ENCODE data around the gene CLDN10.

- TF ChIP-seq CTCF (IDR thresholded peaks at IDR 0.05; ENCODE audit: low read length) (peak; percentile 60), EZH2 (optimal IDR thresholded peaks at IDR 0.05; ENCODE audit: low read depth, low read length) (no peak), EZH2phosphoT487 (IDR thresholded peaks at IDR 0.05; ENCODE audit: low read length) (no peak)
These were observed 15.8 kb upstream of the CLDN10 start for GRCh38 chr13:95536632-95537241.
